ENCODE data around the gene TOGARAM2. TPM values are rescaled to one million over a fixed set of nuclear protein-coding genes. Genes with fewer than 3 reads are reported as not detected.
A peak's percentile ranks its signal among the peaks of the same experiment; 100 is the strongest.

Gene TOGARAM2
- total RNA-seq, 1 donor, result 0.72 TPM

GRCh38 chr2:28970464-28971160, 10.5 kb upstream of the TOGARAM2 start:
- no peak for DNase-seq (ENCODE audit: insufficient read length, low spot score, missing footprints)
- no peak overlapping the region for H2AFZ ChIP-seq (ENCODE audit: low read length)
- H3K27ac ChIP-seq (ENCODE audit: low read depth, low read length), result no peak overlapping the region
- H3K4me2 ChIP-seq (ENCODE audit: insufficient read depth, low read length), result no peak overlapping the region
- H4K20me1 ChIP-seq (ENCODE audit: insufficient read depth, low read length), result no peaks in the 10 kb centered on the region
- H3K79me2 ChIP-seq (ENCODE audit: insufficient read depth, low read length), result no peaks in the 10 kb centered on the region
- TF ChIP-seq CTCF (IDR thresholded peaks at IDR 0.05; ENCODE audit: extremely low read depth, low read depth, low read length), result no peak
- no peaks in the 10 kb centered on the region for H3K36me3 ChIP-seq (ENCODE audit: insufficient read depth, low read length)
- H3K9me3 ChIP-seq (ENCODE audit: low read depth, low read length), result no peaks in the 10 kb centered on the region
- no peaks in the 10 kb centered on the region for H3K4me1 ChIP-seq (ENCODE audit: insufficient read depth, low read length)
- H3K4me3 ChIP-seq (ENCODE audit: insufficient read depth, low read length), result no peak overlapping the region
- peaks cover 11% of the 10 kb centered on the region for H3K27me3 ChIP-seq (ENCODE audit: insufficient read depth, low read length)

- no peaks in the 10 kb centered on the region for H3K4me1 ChIP-seq (ENCODE audit: insufficient read depth, low read length)
- H3K9me3 ChIP-seq (ENCODE audit: low read depth, low read length), result no peaks in the 10 kb centered on the region
- H3K36me3 ChIP-seq (ENCODE audit: insufficient read depth, low read length), result no peaks in the 10 kb centered on the region
- no peak for TF ChIP-seq CTCF (IDR thresholded peaks at IDR 0.05; ENCODE audit: extremely low read depth, low read depth, low read length)
- H4K20me1 ChIP-seq (ENCODE audit: insufficient read depth, low read length), result no peaks in the 10 kb centered on the region
- H3K79me2 ChIP-seq (ENCODE audit: insufficient read depth, low read length), result no peaks in the 10 kb centered on the region
- no peak for DNase-seq (ENCODE audit: insufficient read length, low spot score, missing footprints)
- H3K27me3 ChIP-seq (ENCODE audit: insufficient read depth, low read length), result peaks cover 9% of the 10 kb centered on the region
- no peak overlapping the region for H3K27ac ChIP-seq (ENCODE audit: low read depth, low read length)
- no peak overlapping the region for H3K4me3 ChIP-seq (ENCODE audit: insufficient read depth, low read length)
- H3K4me2 ChIP-seq (ENCODE audit: insufficient read depth, low read length), result no peak overlapping the region
- no peak overlapping the region for H2AFZ ChIP-seq (ENCODE audit: low read length)
Observed at GRCh38 chr2:28972778-28973335, 8.2 kb upstream of the TOGARAM2 start.

GRCh38 chr2:28974252-28974651, 6.8 kb upstream of the TOGARAM2 start:
- no peak for DNase-seq (ENCODE audit: insufficient read length, low spot score, missing footprints)
- H2AFZ ChIP-seq (ENCODE audit: low read length), result no peak overlapping the region
- H3K4me2 ChIP-seq (ENCODE audit: insufficient read depth, low read length), result no peak overlapping the region
- no peaks in the 10 kb centered on the region for H3K36me3 ChIP-seq (ENCODE audit: insufficient read depth, low read length)
- no peaks in the 10 kb centered on the region for H4K20me1 ChIP-seq (ENCODE audit: insufficient read depth, low read length)
- no peak for TF ChIP-seq CTCF (IDR thresholded peaks at IDR 0.05; ENCODE audit: extremely low read depth, low read depth, low read length)
- H3K27me3 ChIP-seq (ENCODE audit: insufficient read depth, low read length), result peaks cover 9% of the 10 kb centered on the region
- H3K27ac ChIP-seq (ENCODE audit: low read depth, low read length), result no peak overlapping the region
- H3K4me1 ChIP-seq (ENCODE audit: insufficient read depth, low read length), result no peaks in the 10 kb centered on the region
- H3K4me3 ChIP-seq (ENCODE audit: insufficient read depth, low read length), result no peak overlapping the region
- H3K9me3 ChIP-seq (ENCODE audit: low read depth, low read length), result no peaks in the 10 kb centered on the region
- no peaks in the 10 kb centered on the region for H3K79me2 ChIP-seq (ENCODE audit: insufficient read depth, low read length)

GRCh38 chr2:28975671-28976070, 5.4 kb upstream of the TOGARAM2 start:
- H3K9me3 ChIP-seq (ENCODE audit: low read depth, low read length), result no peaks in the 10 kb centered on the region
- TF ChIP-seq CTCF (IDR thresholded peaks at IDR 0.05; ENCODE audit: extremely low read depth, low read depth, low read length), result no peak
- H3K79me2 ChIP-seq (ENCODE audit: insufficient read depth, low read length), result no peaks in the 10 kb centered on the region

More at GRCh38 chr2:28975671-28976070, 5.4 kb upstream of the TOGARAM2 start:
- peak; percentile 47 for DNase-seq (ENCODE audit: insufficient read length, low spot score, missing footprints)
- Histone ChIP-seq H3K4me3 (ENCODE audit: insufficient read depth, low read length) (no peak overlapping the region), H3K27me3 (ENCODE audit: insufficient read depth, low read length) (peaks cover 9% of the 10 kb centered on the region), H3K36me3 (ENCODE audit: insufficient read depth, low read length) (no peaks in the 10 kb centered on the region), H3K27ac (ENCODE audit: low read depth, low read length) (no peak overlapping the region), H3K4me1 (ENCODE audit: insufficient read depth, low read length) (no peaks in the 10 kb centered on the region), H3K4me2 (ENCODE audit: insufficient read depth, low read length) (no peak overlapping the region), H4K20me1 (ENCODE audit: insufficient read depth, low read length) (no peaks in the 10 kb centered on the region), H2AFZ (ENCODE audit: low read length) (no peak overlapping the region)
